NCI-H146 treated with DMSO at 0.1 percent for 48 hours (cell line): ENCODE measurements around the gene PCNX2.
"Not testable (repeated sequence)": the region's sequence is repeated elsewhere in the genome, so short reads cannot be mapped to it uniquely, and the experiment has no call there.

Source experiments
- DNase-seq: peaks from one replicate; lab custom pipeline; 2025; ENCODE audit not compliant: unreplicated experiment; lab: John Stamatoyannopoulos, UW

The PCNX2 gene

DNA sequence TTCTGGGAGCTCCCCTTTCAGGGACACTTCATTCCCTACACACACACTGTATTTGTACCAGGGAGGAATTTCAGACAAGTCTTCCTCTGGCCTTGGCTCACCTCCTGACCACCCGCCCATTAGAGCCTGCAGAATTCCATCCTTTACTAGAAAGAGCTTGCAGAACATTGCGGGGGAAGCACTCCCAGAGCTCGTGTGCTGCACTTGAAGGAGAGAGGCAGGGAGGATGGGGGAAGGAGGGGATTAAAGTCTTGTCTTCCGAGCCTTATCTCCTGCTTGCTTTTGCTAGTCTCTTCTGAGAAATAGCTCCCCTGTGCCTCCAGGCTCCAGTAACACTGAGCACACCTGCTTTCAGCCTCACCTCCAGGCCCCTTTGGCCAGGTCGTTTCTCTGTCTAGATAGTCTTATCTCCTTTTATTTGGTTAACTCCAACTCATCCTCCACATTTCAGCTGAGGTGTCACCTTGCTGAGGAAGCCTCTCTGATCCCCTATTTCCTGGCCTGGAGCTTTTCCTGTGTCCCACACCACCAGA lies 62.0 kb downstream of the PCNX2 start:
- DNase-seq, result no peak

DNA sequence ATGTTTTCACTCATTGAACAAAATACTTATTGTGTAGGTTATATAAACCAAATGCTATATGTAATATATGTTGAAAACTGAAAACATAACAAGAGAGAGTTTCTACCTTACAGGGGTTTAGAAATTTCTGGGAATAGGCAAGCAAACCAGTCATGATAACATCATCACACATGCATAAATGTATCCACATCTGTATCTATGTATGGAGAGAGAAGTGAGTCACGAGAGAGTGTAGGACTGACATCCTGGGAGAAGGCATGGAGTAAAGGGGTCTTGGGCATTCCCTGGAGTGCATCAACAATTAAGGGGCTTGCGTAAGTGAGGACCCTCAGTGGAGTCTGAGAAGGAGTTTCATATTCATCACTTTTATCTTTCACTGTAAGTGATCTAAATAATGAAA lies 65.5 kb downstream of the PCNX2 start:
- no peak for DNase-seq

DNA sequence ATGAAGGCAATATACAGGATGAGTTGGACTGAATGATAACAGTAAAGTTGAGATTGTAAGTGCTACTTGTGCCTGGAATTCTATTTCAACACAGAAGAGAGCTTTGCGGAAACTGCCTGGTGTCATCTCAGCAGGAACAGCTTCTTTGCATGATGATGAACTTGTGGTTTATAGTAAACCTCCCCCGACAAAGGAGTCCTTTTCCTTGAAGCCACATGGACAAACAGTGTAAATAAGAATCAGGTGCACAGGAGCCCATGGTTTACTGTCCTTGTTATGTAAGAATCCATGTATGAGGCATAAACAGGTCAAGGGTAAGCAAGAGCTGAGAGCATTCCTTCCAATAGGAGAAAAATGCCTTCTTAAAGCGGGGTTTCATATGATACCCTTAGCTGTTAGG lies 66.2 kb downstream of the PCNX2 start:
- no peak for DNase-seq

DNA sequence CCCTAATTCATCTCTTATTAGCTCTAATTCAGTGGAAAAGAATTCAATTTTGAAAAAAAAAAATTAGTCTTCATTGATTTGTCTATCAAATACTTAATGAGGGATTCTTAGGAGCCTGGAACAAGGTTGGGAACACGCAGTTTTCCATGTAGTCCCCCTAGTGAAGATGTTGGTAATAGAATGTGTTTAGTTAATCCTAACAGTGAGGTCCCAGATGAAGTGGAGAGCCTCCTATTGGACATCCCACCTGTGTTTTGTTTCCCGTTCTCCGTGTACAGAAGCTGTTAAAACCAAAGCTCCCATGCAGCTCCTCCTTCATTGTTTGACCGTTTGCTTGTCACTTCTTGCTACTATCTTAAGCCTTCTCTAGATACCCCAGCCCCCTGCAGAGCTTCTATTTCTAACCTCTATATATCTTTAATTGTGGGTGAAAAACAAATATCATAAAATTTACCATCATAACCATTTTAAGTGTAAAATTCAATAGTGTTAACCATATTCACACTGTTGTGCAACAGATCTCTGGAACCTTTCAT lies 67.5 kb downstream of the PCNX2 start:
- no peak for DNase-seq

DNA sequence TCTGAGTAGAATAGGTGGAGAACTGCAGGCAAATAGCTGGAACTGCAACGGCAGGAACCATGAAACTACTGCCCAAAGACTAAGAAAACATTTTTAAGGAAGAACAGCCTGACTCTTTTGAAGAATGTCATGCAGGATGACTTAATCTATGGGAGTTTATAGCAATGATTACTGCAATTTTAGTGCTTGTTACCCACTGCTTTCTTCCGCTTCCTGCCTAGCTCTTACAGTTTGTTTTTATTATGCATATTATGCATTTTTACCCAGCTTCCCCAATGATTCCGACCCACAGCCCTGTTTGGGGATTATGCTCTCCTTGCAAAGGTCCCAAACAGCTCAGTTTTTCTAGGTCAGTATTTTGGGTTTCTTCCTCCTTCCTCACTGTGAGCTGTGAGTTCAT lies 71.2 kb downstream of the PCNX2 start:
- no peak for DNase-seq

DNA sequence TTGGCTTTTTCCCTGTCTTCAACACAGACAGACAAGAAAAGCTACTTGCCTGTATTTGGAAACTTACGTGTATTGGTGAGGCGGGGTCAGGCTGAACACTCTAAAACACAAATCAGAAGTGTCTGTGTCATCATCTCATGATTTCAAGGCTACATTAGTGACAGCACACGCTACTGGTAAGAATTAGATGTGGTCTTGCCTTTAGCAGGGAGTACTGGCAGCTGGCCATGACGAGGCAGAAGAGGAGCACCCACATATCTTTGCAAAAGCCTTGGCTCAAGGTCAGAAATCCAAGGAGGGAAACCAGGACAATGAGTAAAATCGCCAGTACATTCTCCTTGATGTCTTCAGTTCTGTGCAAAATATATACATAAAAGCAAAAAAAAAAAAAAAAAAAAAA lies 77.7 kb downstream of the PCNX2 start:
- no peak for DNase-seq

DNA sequence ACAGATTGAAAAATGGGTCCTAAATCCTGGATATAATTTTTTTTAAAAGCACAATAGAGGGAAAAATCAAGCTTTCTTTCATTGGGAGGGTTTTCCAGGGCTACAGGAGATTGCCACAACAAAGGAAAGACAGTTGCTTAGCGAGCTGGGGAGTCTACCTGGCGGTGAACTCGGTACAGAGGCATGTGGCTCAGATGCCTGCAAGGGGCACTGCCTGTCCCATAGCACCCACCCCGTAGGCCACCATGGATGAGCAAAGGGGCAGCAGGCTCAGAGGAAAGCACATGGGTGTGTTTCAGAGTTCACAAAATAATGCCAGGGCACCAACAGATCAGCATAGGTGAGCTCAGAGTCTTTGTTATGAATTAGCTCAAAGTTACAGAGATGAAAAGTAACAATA lies 79.5 kb downstream of the PCNX2 start:
- no peak for DNase-seq

DNA sequence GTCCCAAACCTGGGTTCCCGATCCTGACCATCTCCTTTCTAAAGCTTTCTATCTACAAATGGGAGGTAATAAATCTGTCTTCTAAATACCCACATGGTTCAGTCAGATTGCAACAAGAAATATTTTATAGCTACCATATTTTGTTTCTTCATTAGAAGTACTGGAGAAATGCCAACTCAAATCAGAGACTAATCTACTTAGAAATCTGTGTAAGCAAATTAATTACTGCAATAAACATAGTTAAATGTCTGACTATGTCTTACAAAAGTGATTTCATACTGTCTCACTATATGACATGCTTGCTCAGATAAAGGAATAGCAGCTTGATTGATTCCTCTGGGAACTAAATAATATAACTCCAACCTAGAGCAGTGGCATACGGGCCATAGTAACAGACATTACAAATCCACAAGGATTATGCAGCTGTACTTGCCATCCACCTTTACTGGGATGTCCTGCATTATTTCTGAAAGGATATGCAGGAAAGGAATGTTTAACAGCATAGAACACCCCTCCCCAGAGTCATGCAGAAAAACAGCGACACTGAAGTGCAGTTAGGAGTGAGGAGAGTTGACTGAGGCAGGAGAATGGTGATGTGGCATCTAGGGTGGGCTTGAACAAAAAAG lies 80.3 kb downstream of the PCNX2 start:
- DNase-seq, result no peak

DNA sequence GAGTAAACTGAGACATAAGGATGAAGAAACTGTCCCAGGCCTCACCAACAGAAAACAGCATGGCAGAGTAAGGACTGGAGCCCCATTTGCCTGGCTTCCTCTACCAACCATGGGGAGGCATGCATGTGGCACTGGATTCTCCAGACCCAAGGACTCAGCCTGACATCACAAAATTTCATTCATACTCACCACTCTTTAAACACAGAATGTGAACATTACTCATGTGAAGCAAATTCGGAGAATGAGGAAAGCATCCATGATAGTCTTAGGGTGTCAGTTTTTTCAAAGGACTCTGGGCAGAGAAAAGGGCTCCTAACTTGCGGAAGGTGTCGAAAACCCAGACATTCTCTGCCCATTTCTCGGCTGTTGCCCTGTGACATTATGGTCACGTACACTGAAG lies 83.9 kb downstream of the PCNX2 start:
- DNase-seq, result no peak

DNA sequence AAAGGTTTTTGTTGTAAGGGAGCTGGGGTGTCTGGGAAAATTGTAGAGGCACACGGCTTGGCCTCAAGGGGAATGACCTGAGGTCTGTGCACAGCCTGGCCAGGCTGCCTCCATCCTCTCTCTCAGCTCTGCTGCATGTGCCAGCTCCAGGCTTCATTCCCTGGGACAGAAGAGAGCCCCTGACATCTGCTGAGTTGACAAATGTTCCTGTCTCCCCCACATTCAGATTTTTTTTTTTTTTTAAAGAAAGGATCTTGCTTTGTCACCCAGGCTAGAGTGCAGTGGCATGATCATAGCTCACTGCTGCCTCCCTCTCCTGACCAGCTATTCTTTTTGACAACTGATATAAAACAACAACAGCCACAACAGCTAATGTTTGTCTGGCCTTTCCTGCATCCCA lies 84.4 kb downstream of the PCNX2 start:
- no peak for DNase-seq

DNA sequence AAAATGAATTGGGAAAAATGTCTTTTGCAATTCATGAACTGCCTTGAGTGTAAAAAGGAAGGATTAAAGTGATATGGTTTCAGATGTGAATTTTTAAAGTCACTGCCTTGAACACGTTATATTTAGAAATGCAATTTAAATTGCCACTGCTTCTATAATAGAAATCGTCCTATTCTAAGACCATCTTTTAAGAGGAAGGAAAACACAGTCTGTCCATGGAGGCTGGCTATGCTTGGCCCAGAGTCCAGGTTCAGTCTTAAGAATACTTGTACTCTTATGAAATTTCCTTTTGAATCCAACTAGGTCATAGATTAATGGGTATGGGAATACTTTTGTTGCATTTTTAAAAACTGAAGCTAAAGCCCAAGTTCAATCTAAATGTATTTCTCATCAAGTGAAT lies 86.0 kb downstream of the PCNX2 start:
- DNase-seq, result no peak

DNA sequence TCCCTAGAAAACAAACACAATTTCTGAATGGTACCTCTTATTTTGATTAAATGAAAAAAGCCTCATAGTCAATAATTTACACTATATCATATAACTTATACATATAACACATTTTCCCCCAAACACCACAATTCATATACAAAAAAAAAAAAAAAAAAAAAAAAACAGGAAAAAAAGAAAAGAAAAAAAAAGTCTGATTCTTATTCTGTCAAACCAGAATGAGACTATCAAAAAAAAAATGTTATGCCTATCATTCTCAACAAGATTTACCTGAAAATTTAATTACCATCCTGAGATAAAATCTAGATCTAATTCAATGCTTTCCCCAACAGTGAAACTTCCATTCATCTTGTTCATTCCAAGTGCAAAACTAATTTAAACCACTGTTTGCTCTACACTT lies 86.8 kb downstream of the PCNX2 start:
- DNase-seq, result no peak

DNA sequence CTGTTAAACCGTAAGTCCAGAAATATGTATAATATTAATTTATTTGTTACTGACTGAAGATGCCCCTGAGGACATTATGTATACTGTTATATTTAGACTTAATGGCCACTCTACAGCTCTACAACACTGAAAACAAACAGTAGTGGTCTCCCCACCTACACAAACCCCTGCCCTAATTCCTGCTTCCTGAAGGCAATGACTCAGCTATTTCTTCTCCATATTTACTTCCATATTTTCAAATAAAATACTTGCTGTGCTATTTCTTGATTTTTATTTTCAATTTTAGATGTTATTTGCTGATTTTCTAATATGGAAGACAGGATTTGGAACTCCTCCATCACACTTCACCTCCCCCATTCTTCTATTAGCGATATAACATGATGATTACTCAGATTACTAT lies 97.6 kb downstream of the PCNX2 start:
- no peak for DNase-seq

DNA sequence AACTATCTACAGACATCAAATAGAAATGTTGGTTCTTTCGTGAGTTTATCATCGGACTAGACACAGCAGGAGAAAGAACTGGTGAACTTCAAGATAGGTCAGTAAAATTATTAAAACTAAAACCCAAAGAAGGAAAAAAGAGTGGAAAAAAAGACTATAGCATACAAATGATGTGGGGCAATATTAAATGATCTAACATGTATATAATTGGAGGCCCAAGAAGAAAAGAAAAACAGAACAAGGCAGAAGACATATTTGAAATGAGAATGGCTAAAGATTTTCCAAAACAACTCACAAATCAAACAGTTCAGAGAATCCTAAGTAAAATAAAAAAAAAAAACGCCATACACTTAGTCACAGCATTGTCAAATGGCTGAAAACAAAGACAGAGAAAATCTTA lies 101.8 kb downstream of the PCNX2 start:
- no peak for DNase-seq

DNA sequence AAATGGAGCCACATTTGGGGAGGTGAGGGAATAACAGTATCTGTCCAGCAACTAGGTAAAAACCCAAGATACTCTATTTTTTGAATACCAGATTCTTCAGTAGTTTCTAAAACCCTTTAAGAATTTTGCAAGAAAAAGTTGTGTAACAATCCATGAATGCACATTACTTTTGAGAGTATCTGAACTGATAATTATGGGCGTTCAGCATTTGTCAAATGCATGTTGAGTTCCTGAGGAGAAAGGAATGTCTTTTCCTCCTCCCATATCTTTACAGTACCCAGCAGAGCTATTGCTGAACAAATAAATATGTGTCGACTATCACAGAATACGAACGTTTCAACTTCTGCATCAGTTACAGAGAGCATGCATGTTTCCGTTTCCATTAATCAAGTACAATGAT lies 104.5 kb downstream of the PCNX2 start:
- DNase-seq, result no peak

DNA sequence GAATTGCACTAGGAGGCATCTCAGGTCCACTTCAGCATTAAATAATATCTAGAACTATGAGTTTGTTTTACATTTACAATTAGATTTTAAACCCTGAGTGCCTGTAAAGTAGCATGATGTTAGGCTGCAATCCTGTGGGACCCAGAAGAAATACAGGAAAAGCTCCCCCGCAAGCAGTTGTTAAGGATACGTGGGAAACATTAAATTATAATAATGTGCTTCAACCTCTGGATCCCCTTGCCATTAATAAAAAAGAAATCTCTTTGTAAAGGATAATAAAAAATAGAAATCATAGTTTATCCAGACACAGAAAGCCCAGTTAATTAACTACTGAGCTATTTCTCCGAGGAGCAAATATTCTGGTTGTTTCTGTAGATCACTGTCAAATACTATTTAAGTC lies 106.0 kb downstream of the PCNX2 start:
- no peak for DNase-seq

DNA sequence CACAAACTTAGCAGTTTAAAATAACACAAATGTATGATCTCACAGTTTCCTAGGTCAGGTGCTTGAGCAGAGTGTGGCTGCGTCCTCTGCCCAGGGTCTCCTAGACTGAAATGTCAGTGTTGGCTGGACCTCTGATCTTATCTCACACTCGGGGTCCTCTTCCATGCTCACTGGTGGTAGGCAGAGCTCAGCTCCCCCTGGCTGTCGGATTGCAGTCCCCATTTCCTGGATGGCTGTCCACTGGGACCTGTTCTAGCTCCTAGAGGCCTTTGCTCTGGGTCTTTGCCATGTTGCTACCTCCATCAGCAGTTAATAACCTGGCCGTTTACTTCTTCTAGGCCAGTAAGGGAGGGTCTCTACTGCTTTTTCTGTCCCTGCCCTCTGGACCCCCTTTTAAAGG lies 107.5 kb downstream of the PCNX2 start:
- no peak for DNase-seq

DNA sequence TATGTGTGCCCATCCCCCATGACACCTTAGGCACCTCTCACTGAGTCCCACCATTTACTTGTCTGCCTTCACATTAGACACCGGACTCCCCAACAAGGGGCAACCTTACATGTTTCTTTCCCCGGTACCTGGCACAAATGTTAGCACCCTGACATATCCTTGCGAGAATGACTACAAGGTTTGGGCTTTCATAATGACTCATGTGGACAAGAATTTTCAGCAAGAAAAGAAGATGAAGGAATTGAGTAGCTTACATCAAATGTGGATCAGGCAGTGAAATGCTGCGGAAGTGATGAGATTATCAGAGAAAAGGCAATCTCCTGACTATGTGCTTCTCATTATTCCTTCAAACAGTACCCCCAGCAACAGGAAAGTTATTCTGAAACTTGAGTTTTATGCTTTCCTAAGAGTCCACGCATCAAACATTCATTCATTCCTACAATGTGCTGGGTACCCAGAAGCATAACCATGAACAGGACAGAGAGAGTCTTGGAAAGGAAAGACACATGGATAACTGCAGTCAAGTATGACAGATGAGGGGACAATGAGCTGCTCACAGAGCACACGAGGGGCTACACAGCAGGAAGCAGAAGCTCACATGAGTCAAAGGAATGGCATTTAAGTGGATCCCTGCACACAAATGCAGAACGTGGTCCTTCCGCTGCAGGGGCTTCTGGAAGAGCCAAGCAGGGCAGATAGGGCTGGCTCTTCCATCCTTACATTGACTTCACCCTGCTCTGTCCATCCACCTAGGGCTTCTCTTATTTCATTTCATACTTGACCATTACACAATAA lies 112.1 kb downstream of the PCNX2 start:
- DNase-seq, result no peak

DNA sequence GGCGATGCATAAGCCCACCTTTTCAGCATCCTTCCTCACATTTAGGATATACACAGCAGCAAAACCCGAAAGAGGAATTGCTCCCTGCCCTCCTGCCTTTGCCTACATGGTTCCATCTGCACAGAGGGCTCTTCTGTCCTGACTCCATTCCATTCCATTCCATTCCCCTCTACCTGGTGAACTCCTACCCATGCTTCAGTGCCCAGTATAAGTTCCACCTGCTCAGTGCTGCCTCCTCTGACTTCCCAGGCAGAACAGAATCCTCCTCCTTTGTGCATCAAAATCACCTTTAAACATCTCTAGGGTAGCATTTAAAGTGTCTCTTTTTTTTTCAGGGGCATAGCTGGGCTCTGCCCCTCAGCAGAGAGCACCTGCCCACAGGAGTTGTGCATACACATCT lies 112.9 kb downstream of the PCNX2 start:
- DNase-seq, result no peak

DNA sequence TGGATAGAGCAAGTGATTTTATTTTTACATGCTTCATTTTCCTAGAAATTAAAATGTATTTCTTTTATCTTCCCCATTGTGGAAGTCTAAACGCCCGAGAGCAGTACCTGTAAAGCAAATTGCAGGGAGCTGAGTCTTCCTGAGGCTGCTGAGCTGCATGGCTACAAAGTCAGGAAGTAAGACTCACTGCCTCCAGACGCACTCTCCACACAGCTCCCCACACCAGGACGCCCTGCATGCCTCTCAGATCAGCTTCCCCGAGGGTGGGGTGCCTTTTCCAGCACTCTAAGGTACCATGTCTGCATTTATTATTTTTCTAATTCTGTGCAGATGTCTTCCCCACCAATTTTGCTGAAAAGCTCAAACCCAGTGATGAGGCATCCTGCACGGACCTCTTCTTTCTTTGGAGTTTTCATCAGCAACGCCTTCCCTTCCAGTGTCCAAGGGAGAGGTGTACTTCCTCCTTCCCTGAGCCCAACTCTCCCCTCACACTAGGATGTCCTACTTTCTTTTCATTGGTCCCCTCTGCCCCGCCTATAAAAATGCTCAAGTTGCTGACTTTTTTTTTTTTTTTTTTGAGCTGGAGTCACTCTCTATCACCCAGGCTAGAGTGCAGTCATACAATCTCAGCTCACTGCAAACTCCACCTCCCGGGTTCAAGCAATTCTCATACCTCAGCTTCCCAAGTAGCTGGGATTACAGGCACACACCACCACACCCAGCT lies 114.7 kb downstream of the PCNX2 start:
- DNase-seq, result no peak

DNA sequence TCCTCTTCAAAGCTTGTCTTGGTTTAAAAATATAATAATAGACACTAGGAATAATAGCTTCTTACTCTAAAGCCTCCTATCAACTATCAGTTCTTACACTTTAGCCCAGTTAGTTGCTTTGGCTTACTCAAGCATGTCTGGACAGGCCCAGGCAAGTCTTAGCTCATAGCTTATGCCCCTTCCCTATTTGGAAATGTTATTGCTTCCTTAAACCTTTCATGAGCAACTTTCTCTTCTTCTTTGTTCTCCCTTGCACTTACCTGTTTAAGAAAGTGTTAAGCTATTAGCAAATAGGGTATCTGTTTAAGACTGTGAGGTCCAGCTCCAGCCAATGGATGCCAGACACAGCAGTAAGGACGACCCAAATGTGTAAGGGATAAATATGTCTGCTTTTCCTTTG lies 115.9 kb downstream of the PCNX2 start:
- not testable (repeated sequence) for DNase-seq

DNA sequence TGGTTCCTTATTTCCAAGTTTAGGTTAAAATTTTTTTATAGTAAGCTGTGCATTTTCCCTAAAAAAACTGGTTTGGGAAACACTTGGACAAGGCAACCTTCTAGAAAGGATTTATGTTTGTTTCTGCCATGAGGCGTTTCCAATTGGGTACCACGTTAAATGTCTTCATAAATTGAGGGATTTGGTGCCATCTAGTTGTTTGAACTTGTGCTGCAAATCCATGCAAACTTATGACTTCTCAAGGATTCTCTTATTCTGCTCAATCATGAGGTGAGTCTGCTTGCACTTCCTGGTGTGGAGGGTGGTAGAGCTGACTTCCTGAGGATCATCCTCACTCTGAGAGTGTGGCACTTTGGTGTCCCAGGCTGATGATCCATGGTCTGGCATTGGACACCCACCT lies 123.3 kb downstream of the PCNX2 start:
- DNase-seq, result no peak
